Gastroesophageal sphincter (tissue), 4 donors: Measurements from ENCODE around the gene KRT31. TPM values are rescaled to one million over a fixed set of nuclear protein-coding genes. Genes with fewer than 3 reads are reported as not detected.
"Not testable (repeated sequence)": the region's sequence is repeated elsewhere in the genome, so short reads cannot be mapped to it uniquely, and the experiment has no call there.

Experiments used
- ATAC-seq: fragments of 150-250 bp; one replicate; pipeline ENCODE4 v1.9.1; 2016; ENCODE audit warnings: mild to moderate bottlenecking, moderate library complexity
- H3K27ac ChIP-seq, 4 donors: fragments of 200-600 bp; sonication (generic) in 3 of 4; 1 replicate in 3 of 4; 2 replicates in 1 of 4; pipeline ENCODE4 v1.5.1; 2016 to 2019
- H3K27me3 ChIP-seq: fragments of 200-600 bp; sonication (generic); one replicate; pipeline ENCODE4 v1.5.1; 2019
- H3K36me3 ChIP-seq, 2 donors: fragments of 200-600 bp; sonication (generic); one replicate each; pipeline ENCODE4 v1.5.1; 2019; ENCODE audit warnings: control low read depth in 1 of 2
- H3K4me1 ChIP-seq, 3 donors: fragments of 200-600 bp; sonication (generic); 1 replicate in 2 of 3; 2 replicates in 1 of 3; pipeline ENCODE4 v1.5.1; 2016 to 2019; ENCODE audit warnings: control low read depth in 2 of 3
- H3K4me3 ChIP-seq, 2 donors: fragments of 200-600 bp; sonication (generic); one replicate each; pipeline ENCODE4 v1.5.1; 2019; ENCODE audit warnings: mild to moderate bottlenecking in 1 of 2, moderate library complexity in 1 of 2
- H3K9me3 ChIP-seq, 3 donors: fragments of 200-600 bp; sonication (generic); one replicate each; pipeline ENCODE4 v1.5.1; 2017 to 2019; ENCODE audit warnings: control low read depth in 2 of 3
- EP300 ChIP-seq: sonication (generic); formaldehyde crosslinking; IDR thresholded peaks from one replicate; pipeline ENCODE4 v1.6.1; 2017; ENCODE audit warnings: antibody characterized with exemption, mild to moderate bottlenecking
- POLR2A ChIP-seq, 2 donors: fragments of 450-650 bp; IDR thresholded peaks; one replicate each; pipeline ENCODE4 v1.6.1; 2017; ENCODE audit warnings: antibody characterized with exemption in 2 of 2, mild to moderate bottlenecking in 2 of 2, moderate library complexity in 1 of 2
- POLR2AphosphoS5 ChIP-seq: sonication (generic); formaldehyde crosslinking; IDR thresholded peaks from one replicate; pipeline ENCODE4 v1.6.1; 2017; ENCODE audit warnings: antibody characterized with exemption
- WGBS, 2 donors: methylation state at CpG; one replicate each; pipeline ENCODE4 v1.1.5; 2018; ENCODE audit warnings: low coverage in 1 of 2; 5-methylcytosine and 5-hydroxymethylcytosine counted together
- total RNA-seq, 4 donors: library from RNA; depleted of rRNA; stranded (reverse); fragments of >200 nt; gene quantifications; one replicate each; pipeline ENCODE4 v1.1.0, GENCODE V29; 2016
- TF ChIP-seq, protein P1 (sequence below), 4 experiments: fragments of 200-600 bp in 2 of 4; fragments of 450-650 bp in 2 of 4; sonication (generic) in 1 of 4; IDR thresholded peaks; one replicate each; pipeline ENCODE4 v1.5.1; 2017 to 2019; ENCODE audit warnings: antibody characterized with exemption in 4 of 4, mild to moderate bottlenecking in 2 of 4, moderate library complexity in 2 of 4

KRT31 gene
- total RNA-seq, 4 donors from 2014 or later = not detected

DNA sequence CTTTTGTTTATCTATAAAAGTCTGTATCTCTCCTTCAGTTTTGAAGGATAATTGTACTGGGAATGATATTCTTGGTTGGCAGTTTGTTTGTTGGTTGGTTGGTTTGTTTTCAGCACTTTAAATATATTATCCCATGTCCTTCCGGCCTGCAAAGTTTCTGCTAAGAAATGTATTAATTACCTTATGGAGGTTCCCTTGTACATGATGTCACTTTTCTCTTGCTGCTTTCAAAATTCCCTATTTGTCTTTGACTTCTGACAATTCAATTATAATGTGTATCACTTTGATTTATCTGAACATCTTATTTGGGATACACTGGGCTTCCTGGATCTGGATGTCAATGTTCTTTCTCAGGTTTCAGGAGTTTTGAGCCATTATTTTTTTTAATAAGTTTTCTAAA is 11.2 kb downstream of the KRT31 start:
- no peak for ATAC-seq
- TF ChIP-seq, protein P1, sequence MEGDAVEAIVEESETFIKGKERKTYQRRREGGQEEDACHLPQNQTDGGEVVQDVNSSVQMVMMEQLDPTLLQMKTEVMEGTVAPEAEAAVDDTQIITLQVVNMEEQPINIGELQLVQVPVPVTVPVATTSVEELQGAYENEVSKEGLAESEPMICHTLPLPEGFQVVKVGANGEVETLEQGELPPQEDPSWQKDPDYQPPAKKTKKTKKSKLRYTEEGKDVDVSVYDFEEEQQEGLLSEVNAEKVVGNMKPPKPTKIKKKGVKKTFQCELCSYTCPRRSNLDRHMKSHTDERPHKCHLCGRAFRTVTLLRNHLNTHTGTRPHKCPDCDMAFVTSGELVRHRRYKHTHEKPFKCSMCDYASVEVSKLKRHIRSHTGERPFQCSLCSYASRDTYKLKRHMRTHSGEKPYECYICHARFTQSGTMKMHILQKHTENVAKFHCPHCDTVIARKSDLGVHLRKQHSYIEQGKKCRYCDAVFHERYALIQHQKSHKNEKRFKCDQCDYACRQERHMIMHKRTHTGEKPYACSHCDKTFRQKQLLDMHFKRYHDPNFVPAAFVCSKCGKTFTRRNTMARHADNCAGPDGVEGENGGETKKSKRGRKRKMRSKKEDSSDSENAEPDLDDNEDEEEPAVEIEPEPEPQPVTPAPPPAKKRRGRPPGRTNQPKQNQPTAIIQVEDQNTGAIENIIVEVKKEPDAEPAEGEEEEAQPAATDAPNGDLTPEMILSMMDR (IDR thresholded peaks at IDR 0.05) = no peak
- TF ChIP-seq POLR2A (IDR thresholded peaks at IDR 0.05) (no peak), POLR2AphosphoS5 (no peak), EP300 (no peak)
- Histone ChIP-seq H3K36me3 (no peaks in the 10 kb centered on the region), H3K9me3 (peaks cover 0 to 22% (median 0%) of the 10 kb centered on the region in 3 donors), H3K27ac (no peak overlapping the region), H3K27me3 (peaks cover 5% of the 10 kb centered on the region), H3K4me1 (no peaks in the 10 kb centered on the region), H3K4me3 (no peak overlapping the region)
- 77 to 88% methylated on average over 1 of the region's 1 CpG for WGBS, 2 donors

GRCh38 chr17:41383690-41384089 is 13.7 kb downstream of the KRT31 start:
- no peak overlapping the region for H3K4me3 ChIP-seq
- H3K4me1 ChIP-seq = no peaks in the 10 kb centered on the region
- no peak for ATAC-seq
- H3K27ac ChIP-seq = no peak overlapping the region
- H3K27me3 ChIP-seq = peaks cover 14% of the 10 kb centered on the region
- no peaks in the 10 kb centered on the region for H3K36me3 ChIP-seq
- 90 to 100% methylated on average over 1 of the region's 1 CpG for WGBS, 2 donors
- TF ChIP-seq POLR2AphosphoS5 (no peak), POLR2A (IDR thresholded peaks at IDR 0.05) (no peak), EP300 (no peak)
- TF ChIP-seq, protein P1 (IDR thresholded peaks at IDR 0.05) = no peak
- H3K9me3 ChIP-seq = peaks cover 0 to 22% (median 0%) of the 10 kb centered on the region in 3 donors

- H3K36me3 ChIP-seq = no peaks in the 10 kb centered on the region
- WGBS, 2 donors = 89% methylated on average over 1 of the region's 1 CpG; no CpG with 5 or more reads in 1 of the 2 donors
Observed at GRCh38 chr17:41382394-41382793, 15.0 kb downstream of the KRT31 start.

DNA sequence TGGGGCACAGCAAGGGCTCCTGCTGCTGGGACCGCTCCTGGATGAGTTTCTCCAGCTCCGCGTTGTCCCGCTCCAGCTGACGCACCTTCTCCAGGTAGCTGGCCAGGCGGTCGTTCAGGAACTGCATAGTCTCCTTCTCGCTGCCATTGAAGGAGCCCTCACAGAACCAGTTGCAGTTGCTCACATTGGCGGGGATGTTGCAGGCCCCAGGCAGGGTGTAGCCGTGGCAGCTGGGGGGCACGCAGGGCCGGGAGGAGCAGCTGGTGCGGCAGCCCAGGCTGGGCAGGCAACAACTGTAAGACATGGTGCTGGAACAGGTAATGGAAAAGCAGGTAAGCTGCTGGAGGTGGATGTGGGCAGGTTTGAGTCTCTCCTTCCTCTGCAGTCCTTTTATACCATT is 15.5 kb downstream of the KRT31 start, which contains the start of gene KRT34:
Gene KRT34 (minus strand): TSS at position 364 of the 400 bp plus-strand sequence. CDS start 60 bp downstream, at position 304.
- H3K27me3 ChIP-seq = peaks cover 14% of the 10 kb centered on the region
- not testable (repeated sequence) for H3K4me3 ChIP-seq, H3K27ac ChIP-seq, ATAC-seq, H3K4me1 ChIP-seq, H3K36me3 ChIP-seq
- WGBS, 2 donors = 100% methylated on average over 5 of the region's 13 CpGs; no CpG with 5 or more reads in 1 of the 2 donors
- peaks cover 0 to 14% (median 0%) of the 10 kb centered on the region in 3 donors for H3K9me3 ChIP-seq

More at GRCh38 chr17:41382394-41382793, 15.0 kb downstream of the KRT31 start:
- no peak overlapping the region for H3K4me3 ChIP-seq
- TF ChIP-seq, protein P1 (IDR thresholded peaks at IDR 0.05) = no peak
- TF ChIP-seq EP300 (no peak), POLR2AphosphoS5 (no peak), POLR2A (IDR thresholded peaks at IDR 0.05) (no peak)
- H3K4me1 ChIP-seq = no peaks in the 10 kb centered on the region
- H3K27me3 ChIP-seq = peaks cover 14% of the 10 kb centered on the region
- H3K9me3 ChIP-seq = peaks cover 0 to 19% (median 0%) of the 10 kb centered on the region in 3 donors
- H3K27ac ChIP-seq = no peak overlapping the region
- ATAC-seq = no peak

- H3K36me3 ChIP-seq, H3K4me3 ChIP-seq, H3K4me1 ChIP-seq, ATAC-seq, H3K27ac ChIP-seq, H3K9me3 ChIP-seq: not testable (repeated sequence)
- peaks cover 14% of the 10 kb centered on the region for H3K27me3 ChIP-seq
- 78 to 86% methylated on average over 3 to 7 of the region's 7 CpGs for WGBS, 2 donors
Observed at GRCh38 chr17:41380091-41380490, 17.3 kb downstream of the KRT31 start.

- no peak for TF ChIP-seq POLR2AphosphoS5
- no peak for TF ChIP-seq POLR2A (IDR thresholded peaks at IDR 0.05)
- TF ChIP-seq, protein P1 (IDR thresholded peaks at IDR 0.05) = no peak
- TF ChIP-seq EP300 = no peak
- peaks cover 14% of the 10 kb centered on the region for H3K27me3 ChIP-seq
- no peaks in the 10 kb centered on the region for H3K4me1 ChIP-seq
- 26 to 69% methylated on average over 2 of the region's 2 CpGs for WGBS, 2 donors
- H3K36me3 ChIP-seq = no peaks in the 10 kb centered on the region
- H3K9me3 ChIP-seq = no peaks in the 10 kb centered on the region
- ATAC-seq = no peak
- H3K4me3 ChIP-seq = no peak overlapping the region
- no peak overlapping the region for H3K27ac ChIP-seq
Observed at GRCh38 chr17:41377546-41377945, 19.9 kb downstream of the KRT31 start.
